NB4 (cell line): Measurements from ENCODE around the gene NPTX2.

Experiments
- DNase-seq: peaks from one replicate; pipeline ENCODE4 v3.0.0; 2010; ENCODE audit warnings: low read depth
- H3K4me3 ChIP-seq: one replicate; pipeline ENCODE4 v1.5.1; 2011; ENCODE audit warnings: mild to moderate bottlenecking, low read depth, low read length, moderate library complexity
- CTCF ChIP-seq: IDR thresholded peaks from one replicate; pipeline ENCODE4 v1.5.1; 2012; ENCODE audit warnings: low read depth, low read length
- MAX ChIP-seq: IDR thresholded peaks from 2 replicates; pipeline ENCODE4 v1.6.1; 2011; ENCODE audit warnings: low read depth, low read length
- MYC ChIP-seq: IDR thresholded peaks from 2 replicates; pipeline ENCODE4 v1.6.1; 2011; ENCODE audit warnings: low read depth, low read length
- POLR2A ChIP-seq: IDR thresholded peaks from 2 replicates; pipeline ENCODE4 v1.6.1; 2011; ENCODE audit warnings: mild to moderate bottlenecking; ENCODE audit not compliant: insufficient read length; ENCODE audit errors: extremely low read depth

NPTX2 gene

GRCh38 chr7:98640375-98640774 is 23.3 kb downstream of the NPTX2 start:
- TF ChIP-seq POLR2A = no peak
- no peak for TF ChIP-seq MAX
- TF ChIP-seq CTCF = no peak
- TF ChIP-seq MYC = no peak
- DNase-seq = no peak
- H3K4me3 ChIP-seq = no peak overlapping the region

GRCh38 chr7:98641646-98642500 is 24.8 kb downstream of the NPTX2 start:
- no peak overlapping the region for H3K4me3 ChIP-seq
- TF ChIP-seq POLR2A = no peak
- TF ChIP-seq MAX = no peak
- no peak for TF ChIP-seq CTCF
- 0 out of 2 replicates have a peak, but pooled peaks have one; percentile 8 for TF ChIP-seq MYC
- DNase-seq = peak; percentile 83

GRCh38 chr7:98643236-98643985 is 26.3 kb downstream of the NPTX2 start:
- no peak for DNase-seq
- TF ChIP-seq CTCF = no peak
- TF ChIP-seq MYC = no peak
- no peak for TF ChIP-seq POLR2A
- no peak for TF ChIP-seq MAX
- H3K4me3 ChIP-seq = no peak overlapping the region

GRCh38 chr7:98646465-98646864 is 29.4 kb downstream of the NPTX2 start:
- H3K4me3 ChIP-seq = no peak overlapping the region
- DNase-seq = no peak
- TF ChIP-seq POLR2A = no peak
- TF ChIP-seq MAX = no peak
- TF ChIP-seq CTCF = no peak
- TF ChIP-seq MYC = no peak

- TF ChIP-seq MAX (no peak), POLR2A (no peak), MYC (no peak), CTCF (no peak)
- no peak for DNase-seq
- no peak overlapping the region for H3K4me3 ChIP-seq
Observed at GRCh38 chr7:98647326-98647725, 30.2 kb downstream of the NPTX2 start.
